ENCODE data around the gene LARP4B.

- TF ChIP-seq POLR2A (IDR thresholded peaks at IDR 0.05) (no peak), CTCF (IDR thresholded peaks at IDR 0.05) (no peak)
These were observed 129.0 kb downstream of the LARP4B start for GRCh38 chr10:802506-802905.
